GM20000 (cell line): Measurements from ENCODE around the gene SLC1A2.

Experiments
- DNase-seq: peaks from one replicate; pipeline ENCODE4 v3.0.0; 2012; ENCODE audit warnings: low spot score
- TF ChIP-seq, protein P1 (sequence below): IDR thresholded peaks from 2 replicates; pipeline ENCODE4 v1.5.1; 2012; ENCODE audit warnings: mild to moderate bottlenecking, control low read depth; ENCODE audit errors: extremely low read depth, missing control alignments

The SLC1A2 gene

DNA sequence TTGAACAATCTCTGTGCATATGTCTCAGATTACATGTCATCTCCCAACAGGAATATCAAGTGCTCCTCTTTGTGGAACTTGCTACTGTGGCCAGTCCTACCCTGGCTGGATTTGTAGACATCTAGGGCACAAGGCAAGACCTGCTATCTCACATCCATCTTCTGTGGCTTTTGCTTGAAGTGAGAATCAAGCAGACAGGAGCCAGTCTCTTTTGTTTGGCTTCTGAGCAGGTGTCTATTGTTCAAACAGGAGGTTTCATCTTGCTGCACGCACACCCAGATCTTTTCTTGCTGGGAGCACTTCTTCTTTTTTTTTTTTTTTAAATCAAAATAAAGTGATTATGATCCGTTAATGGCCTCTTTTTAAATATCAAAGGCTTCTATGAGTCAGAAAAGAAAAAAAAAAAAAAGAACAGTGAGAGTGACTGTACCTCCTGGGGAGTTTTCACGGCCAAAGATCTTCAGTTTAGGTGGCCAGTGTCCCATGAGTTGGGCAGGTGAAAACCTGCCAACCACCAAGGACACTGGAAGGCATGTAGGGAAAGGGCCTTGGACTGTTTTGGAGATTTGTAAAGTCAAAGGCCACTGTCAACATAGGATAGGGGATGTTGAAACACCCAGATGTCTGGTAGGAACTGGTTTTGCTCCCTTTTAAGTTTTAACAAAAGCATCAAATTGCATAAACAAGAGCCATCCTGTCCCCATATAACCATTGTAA lies 202.2 kb downstream of the SLC1A2 start:
- no peak for DNase-seq
- TF ChIP-seq, protein P1, sequence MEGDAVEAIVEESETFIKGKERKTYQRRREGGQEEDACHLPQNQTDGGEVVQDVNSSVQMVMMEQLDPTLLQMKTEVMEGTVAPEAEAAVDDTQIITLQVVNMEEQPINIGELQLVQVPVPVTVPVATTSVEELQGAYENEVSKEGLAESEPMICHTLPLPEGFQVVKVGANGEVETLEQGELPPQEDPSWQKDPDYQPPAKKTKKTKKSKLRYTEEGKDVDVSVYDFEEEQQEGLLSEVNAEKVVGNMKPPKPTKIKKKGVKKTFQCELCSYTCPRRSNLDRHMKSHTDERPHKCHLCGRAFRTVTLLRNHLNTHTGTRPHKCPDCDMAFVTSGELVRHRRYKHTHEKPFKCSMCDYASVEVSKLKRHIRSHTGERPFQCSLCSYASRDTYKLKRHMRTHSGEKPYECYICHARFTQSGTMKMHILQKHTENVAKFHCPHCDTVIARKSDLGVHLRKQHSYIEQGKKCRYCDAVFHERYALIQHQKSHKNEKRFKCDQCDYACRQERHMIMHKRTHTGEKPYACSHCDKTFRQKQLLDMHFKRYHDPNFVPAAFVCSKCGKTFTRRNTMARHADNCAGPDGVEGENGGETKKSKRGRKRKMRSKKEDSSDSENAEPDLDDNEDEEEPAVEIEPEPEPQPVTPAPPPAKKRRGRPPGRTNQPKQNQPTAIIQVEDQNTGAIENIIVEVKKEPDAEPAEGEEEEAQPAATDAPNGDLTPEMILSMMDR, result no peak

GRCh38 chr11:35215945-35216344 lies 203.4 kb downstream of the SLC1A2 start:
- no peak for DNase-seq
- TF ChIP-seq, protein P1, result no peak

DNA sequence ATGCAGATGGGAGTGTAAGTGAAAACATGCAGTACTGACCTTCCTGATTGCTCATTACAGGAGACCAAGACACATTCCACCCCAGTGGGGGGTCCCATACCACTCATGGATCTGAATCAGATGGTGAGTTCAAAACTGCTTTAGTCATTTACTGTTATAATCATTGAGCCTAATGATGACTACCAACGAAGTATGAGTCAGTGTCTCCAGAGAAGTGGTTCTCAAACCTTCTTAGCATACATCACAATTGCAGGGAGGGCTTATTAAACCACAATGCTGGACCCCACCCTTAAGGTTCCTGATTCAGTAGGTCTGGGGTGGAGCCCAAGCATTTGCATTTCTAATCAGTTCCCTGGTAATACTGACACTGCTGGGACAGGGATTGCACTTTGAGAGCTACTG lies 204.6 kb downstream of the SLC1A2 start:
- DNase-seq, result no peak
- TF ChIP-seq, protein P1, result no peak

- no peak for DNase-seq
- TF ChIP-seq, protein P1, result no peak
These were observed 205.1 kb downstream of the SLC1A2 start for GRCh38 chr11:35214226-35214770.

GRCh38 chr11:35211952-35212351 lies 207.4 kb downstream of the SLC1A2 start:
- TF ChIP-seq, protein P1, result no peak

GRCh38 chr11:35210876-35211546 lies 208.3 kb downstream of the SLC1A2 start:
- TF ChIP-seq, protein P1, result no peak

More at GRCh38 chr11:35211952-35212351, 207.4 kb downstream of the SLC1A2 start:
- no peak for DNase-seq

GRCh38 chr11:35208795-35209194 lies 210.6 kb downstream of the SLC1A2 start:
- no peak for DNase-seq
- TF ChIP-seq, protein P1, result no peak

More at GRCh38 chr11:35210876-35211546, 208.3 kb downstream of the SLC1A2 start:
- DNase-seq, result no peak
